ENCODE measurements around the gene MOSMO.

MOSMO gene

GRCh38 chr16:22130528-22130927 lies 122.6 kb downstream of the MOSMO start:
- no peak overlapping the region for H3K4me3 ChIP-seq (ENCODE audit: low read depth, low read length)
- no peak for TF ChIP-seq CTCF (conservative IDR thresholded peaks at IDR 0.05; ENCODE audit: low read depth, low read length)
- no peak for DNase-seq (ENCODE audit: low read depth)

GRCh38 chr16:22132801-22133200 lies 124.9 kb downstream of the MOSMO start:
- no peak for DNase-seq (ENCODE audit: low read depth)
- TF ChIP-seq CTCF (conservative IDR thresholded peaks at IDR 0.05; ENCODE audit: low read depth, low read length), result no peak
- H3K4me3 ChIP-seq (ENCODE audit: low read depth, low read length), result no peak overlapping the region
